HepG2 (cell line): Measurements from ENCODE around the gene NUP35. TPM values are rescaled to one million over a fixed set of nuclear protein-coding genes. Genes with fewer than 3 reads are reported as not detected.

Source experiments
- ARNTL ChIP-seq: sonication (generic); formaldehyde crosslinking; IDR thresholded peaks from 2 replicates; pipeline ENCODE4 v1.4.0; 2020; ENCODE audit warnings: mild to moderate bottlenecking, missing genetic modification reagents
- HBP1 ChIP-seq: IDR thresholded peaks from 2 replicates; pipeline ENCODE4 v1.6.1; 2016; ENCODE audit warnings: low read depth, control low read depth
- KIAA2018 ChIP-seq: sonication (generic); formaldehyde crosslinking; IDR thresholded peaks from 2 replicates; pipeline ENCODE4 v1.5.0; 2020; ENCODE audit warnings: mild to moderate bottlenecking, missing genetic modification reagents, borderline replicate concordance
- NFRKB ChIP-seq: fragments of 450-650 bp; IDR thresholded peaks from 2 replicates; pipeline ENCODE4 v1.6.1; 2017
- PTBP1 ChIP-seq: fragments of 200-400 bp; formaldehyde crosslinking; IDR thresholded peaks from 2 replicates; pipeline ENCODE4 v1.6.1; 2018; ENCODE audit warnings: low read length, low read depth; ENCODE audit not compliant: poor library complexity, severe bottlenecking
- ZFP37 ChIP-seq: sonication (generic); formaldehyde crosslinking; IDR thresholded peaks from 2 replicates; pipeline ENCODE4 v1.4.0; 2020; ENCODE audit warnings: missing genetic modification reagents, borderline replicate concordance
- ZNF224 ChIP-seq: sonication (generic); formaldehyde crosslinking; IDR thresholded peaks from 2 replicates; pipeline ENCODE4 v1.5.0; 2020; ENCODE audit warnings: mild to moderate bottlenecking, missing genetic modification reagents
- ZNF609 ChIP-seq: sonication (generic); formaldehyde crosslinking; IDR thresholded peaks from 2 replicates; pipeline ENCODE4 v1.4.0; 2020; ENCODE audit warnings: mild to moderate bottlenecking, missing genetic modification reagents, borderline replicate concordance
- ZNF770 ChIP-seq: sonication (generic); formaldehyde crosslinking; IDR thresholded peaks from 2 replicates; pipeline ENCODE4 v1.5.0; 2020; ENCODE audit warnings: mild to moderate bottlenecking, missing genetic modification reagents
- polyA plus RNA-seq, 8 experiments: library from polyadenylated mRNA; depleted of rRNA in 3 of 8; stranded (reverse) in 7 of 8; unstranded in 1 of 8; fragments of >200 nt; fragmentation: Illumina TruSeq in 4 of 8; extraction: Trizol in 4 of 8; gene quantifications; 2 replicates each; pipeline versions ENCODE4 v1.2.1 to v1.2.3, GENCODE V29; 2011 to 2016; ENCODE audit warnings: low read depth in 4 of 8, missing spikeins in 1 of 8, mixed read lengths in 1 of 8; ENCODE audit not compliant: insufficient read depth in 1 of 8
- total RNA-seq, 5 experiments: library from RNA; depleted of rRNA; stranded (reverse); fragments of >200 nt; fragmentation: Illumina TruSeq; extraction: Trizol; gene quantifications; 2 replicates each; pipeline ENCODE4 v1.2.3, GENCODE V29; 2016; ENCODE audit warnings: low read depth in 1 of 5

NUP35 gene
- total and polyA plus RNA-seq, 2 of the 13 experiments (the other 11 are each of a cell fraction or from before 2014, with no cell fraction given): 16.9 to 53.6 TPM

GRCh38 chr2:183124222-183124956 lies at the start of gene NUP35 (continued):
- TF ChIP-seq HBP1 (CRISPR knock-in tag) (peak; percentile 97), ZNF224 (CRISPR knock-in tag) (peak; percentile 71; the same call in 1 of the 2 replicates), PTBP1 (no peak), ZFP37 (CRISPR knock-in tag) (no peak; the same call in 1 of the 2 replicates), NFRKB (peak; percentile 70), ZNF770 (CRISPR knock-in tag) (no peak; the same call in 1 of the 2 replicates), KIAA2018 (CRISPR knock-in tag) (peak; percentile 53; the same call in 1 of the 2 replicates), ZNF609 (peak; percentile 54), ARNTL (CRISPR knock-in tag) (peak; percentile 37; the same call in 1 of the 2 replicates)
